B cell (primary cell): Measurements from ENCODE around the gene FOXP4. TPM values are rescaled to one million over a fixed set of nuclear protein-coding genes. Genes with fewer than 3 reads are reported as not detected.
A peak's percentile ranks its signal among the peaks of the same experiment; 100 is the strongest.

Experiments used
- ATAC-seq: fragments of 200-7000 bp; cut with Tn5 transposase; one replicate; pipeline ENCODE4 v1.10.0; 2021; ENCODE audit warnings: low read depth, mild to moderate bottlenecking, moderate number of reproducible peaks, moderate library complexity
- CTCF ChIA-PET: fragments of 350-600 bp; sonication (Branson Sonifier 250); formaldehyde crosslinking; loops from one replicate; lab custom pipeline; 2021; ENCODE audit warnings: antibody characterized with exemption, inconsistent platforms; lab: Charles Lee
- POLR2A ChIA-PET: fragments of 350-600 bp; sonication (Branson Sonifier 250); formaldehyde crosslinking; loops from one replicate; lab custom pipeline; 2021; ENCODE audit warnings: antibody characterized with exemption; lab: Charles Lee
- DNase-seq: peaks from one replicate; pipeline ENCODE4 v3.0.0; 2013
- H2AFZ ChIP-seq: 2 replicates; pipeline ENCODE4 v1.6.1; 2012; ENCODE audit warnings: mild to moderate bottlenecking, low read depth, low read length; ENCODE audit not compliant: insufficient read depth, poor library complexity, severe bottlenecking
- H3K27ac ChIP-seq, 2 donors: 1 replicate in 1 of 2; 2 replicates in 1 of 2; pipeline ENCODE4 v1.5.1; 2012 to 2013; ENCODE audit warnings: low read length in 2 of 2, mild to moderate bottlenecking in 2 of 2, moderate library complexity in 1 of 2
- H3K27me3 ChIP-seq, 4 experiments: fragments of 200-600 bp in 1 of 4; sonication (generic) in 1 of 4; replicated peaks in 1 of 4; 1 replicate in 2 of 4; 2 replicates in 2 of 4; pipeline versions ENCODE4 v1.6.1 to v1.7.0; 2013 to 2016; ENCODE audit warnings: low read length in 3 of 4, mild to moderate bottlenecking in 2 of 4, mixed read lengths in 1 of 4, moderate library complexity in 1 of 4; ENCODE audit not compliant: insufficient read depth in 4 of 4, control insufficient read depth in 3 of 4; ENCODE audit errors: control extremely low read depth in 1 of 4
- H3K36me3 ChIP-seq, 2 experiments: replicated peaks in 1 of 2; 1 replicate in 1 of 2; 2 replicates in 1 of 2; pipeline versions ENCODE4 v1.6.1 to v1.7.1; 2013; ENCODE audit warnings: low read length in 1 of 2; ENCODE audit not compliant: insufficient read depth in 2 of 2, control insufficient read depth in 1 of 2; ENCODE audit errors: control extremely low read depth in 1 of 2, extremely low read depth in 1 of 2
- H3K4me1 ChIP-seq, 2 donors: fragments of 200-600 bp in 1 of 2; sonication (generic) in 1 of 2; 1 replicate in 1 of 2; 2 replicates in 1 of 2; pipeline versions ENCODE4 v1.5.1 to v1.6.1; 2013 to 2017; ENCODE audit warnings: low read length in 2 of 2; ENCODE audit not compliant: control insufficient read depth in 2 of 2, insufficient read depth in 2 of 2
- H3K4me2 ChIP-seq: replicated peaks from 2 replicates; pipeline ENCODE3; 2012; ENCODE audit warnings: mild to moderate bottlenecking, low read depth, low read length; ENCODE audit not compliant: poor library complexity, severe bottlenecking
- H3K4me3 ChIP-seq, 5 experiments: fragments of 200-600 bp in 1 of 5; sonication (generic) in 1 of 5; 1 replicate in 3 of 5; 2 replicates in 2 of 5; pipeline versions ENCODE4 v1.5.1 to v1.7.0; 2011 to 2016; ENCODE audit warnings: low read length in 4 of 5, mild to moderate bottlenecking in 4 of 5, low read depth in 2 of 5, control low read depth in 1 of 5, moderate library complexity in 1 of 5; ENCODE audit not compliant: insufficient read depth in 1 of 5; ENCODE audit errors: control extremely low read depth in 1 of 5, extremely low read depth in 1 of 5
- H3K79me2 ChIP-seq: fragments of 200-600 bp; sonication (generic); one replicate; pipeline ENCODE4 v1.6.0; 2016; ENCODE audit warnings: low read length; ENCODE audit not compliant: control insufficient read depth, insufficient read depth
- H3K9ac ChIP-seq: fragments of 200-600 bp; sonication (generic); 2 replicates; pipeline ENCODE4 v1.6.1; 2017; ENCODE audit warnings: mild to moderate bottlenecking, low read length, moderate library complexity
- H3K9me3 ChIP-seq, 3 donors: one replicate each; pipeline versions ENCODE4 v1.6.1 to v1.7.1; 2013; ENCODE audit warnings: low read length in 2 of 3; ENCODE audit not compliant: control insufficient read depth in 2 of 3, insufficient read depth in 1 of 3; ENCODE audit errors: control extremely low read depth in 1 of 3
- H4K20me1 ChIP-seq: 2 replicates; pipeline ENCODE4 v1.6.0; 2012; ENCODE audit warnings: mild to moderate bottlenecking, low read length; ENCODE audit not compliant: insufficient read depth, control insufficient read depth, poor library complexity, severe bottlenecking
- H3K27ac Mint-ChIP-seq: one replicate; pipeline ENCODE4 v1.8.0; 2021; ENCODE audit warnings: mixed read lengths
- H3K27me3 Mint-ChIP-seq: one replicate; pipeline ENCODE4 v1.8.0; 2021; ENCODE audit warnings: mixed read lengths
- H3K4me1 Mint-ChIP-seq: one replicate; pipeline ENCODE4 v1.8.0; 2021; ENCODE audit warnings: mixed read lengths
- H3K4me3 Mint-ChIP-seq: one replicate; pipeline ENCODE4 v1.8.0; 2021; ENCODE audit warnings: mixed read lengths
- H3K9me3 Mint-ChIP-seq: one replicate; pipeline ENCODE4 v1.8.0; 2022; ENCODE audit warnings: mixed read lengths; ENCODE audit not compliant: insufficient read depth
- EZH2 ChIP-seq: IDR thresholded peaks from 2 replicates; pipeline ENCODE4 v1.6.1; 2012; ENCODE audit warnings: borderline replicate concordance, low read depth, mild to moderate bottlenecking, moderate library complexity, low read length; ENCODE audit not compliant: insufficient read depth, poor library complexity, severe bottlenecking
- WGBS: methylation state at CpG from one replicate; pipeline ENCODE4 v1.1.5; 2013; ENCODE audit warnings: missing lambda C conversion rate; ENCODE audit not compliant: insufficient coverage; 5-methylcytosine and 5-hydroxymethylcytosine counted together
- intact Hi-C: fragments of 100-400 bp; cut with micrococcal nuclease; formaldehyde crosslinking; loops from one replicate; pipeline ENCODE4 v1.10.0; 2022
- polyA plus RNA-seq: library from polyadenylated mRNA; depleted of rRNA; stranded (reverse); fragments of >200 nt; gene quantifications from 2 replicates; pipeline ENCODE4 v1.2.3, GENCODE V29; 2012
- total RNA-seq, 2 donors: library from RNA; stranded (reverse); fragments of 120-200 nt in 1 of 2; gene quantifications; 1 replicate in 1 of 2; 2 replicates in 1 of 2; pipeline versions ENCODE4 v1.2.3 to v1.2.4, GENCODE V29; 2013 to 2022
- TF ChIP-seq, protein P1 (sequence below): fragments of 200-600 bp; IDR thresholded peaks from one replicate; pipeline ENCODE4 v1.8.0; 2022; ENCODE audit warnings: antibody characterized with exemption, mild to moderate bottlenecking

FOXP4 gene
- total and polyA plus RNA-seq, 2 donors (not counting 1 experiment from before 2014, with no cell fraction given), result 17.0 to 38.7 TPM

DNA sequence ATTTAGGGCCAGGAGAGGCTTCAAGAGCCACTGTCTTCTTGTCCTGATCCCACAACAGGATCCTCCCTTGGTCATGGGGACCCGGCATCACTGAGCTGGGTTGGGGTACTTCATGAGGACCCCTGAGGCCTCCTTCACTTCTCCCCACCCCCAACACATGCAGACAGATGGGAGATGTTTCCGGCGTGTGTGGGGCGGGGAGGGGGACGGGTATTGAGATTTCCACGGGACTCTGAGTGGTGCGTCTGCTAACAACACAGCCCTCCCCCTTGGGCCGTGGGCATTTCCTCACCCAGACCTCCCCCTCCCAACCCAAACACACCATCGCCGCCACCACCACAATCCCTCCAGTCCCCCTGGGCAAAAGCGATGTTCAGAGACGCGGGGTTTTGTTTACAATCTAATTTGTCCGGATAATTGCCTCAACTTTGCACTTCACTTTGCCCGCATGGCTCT, 906 bp upstream of the FOXP4 start:
- ChIA-PET CTCF (interaction anchor here (1.2 to 2.7 kb wide), 3 partner anchors 15 to 120 kb away, joined by 3 to 11 read pairs (median 8); no protein-coding TSS in a partner anchor), POLR2A (no interaction called here)
- Mint-ChIP-seq H3K27me3 (no peaks in the 10 kb centered on the region), H3K9me3 (no peaks in the 10 kb centered on the region), H3K4me1 (peaks cover 30% of the 10 kb centered on the region), H3K27ac (peak overlapping the region; percentile 89), H3K4me3 (peak overlapping the region; percentile 93)
- TF ChIP-seq, protein P1, sequence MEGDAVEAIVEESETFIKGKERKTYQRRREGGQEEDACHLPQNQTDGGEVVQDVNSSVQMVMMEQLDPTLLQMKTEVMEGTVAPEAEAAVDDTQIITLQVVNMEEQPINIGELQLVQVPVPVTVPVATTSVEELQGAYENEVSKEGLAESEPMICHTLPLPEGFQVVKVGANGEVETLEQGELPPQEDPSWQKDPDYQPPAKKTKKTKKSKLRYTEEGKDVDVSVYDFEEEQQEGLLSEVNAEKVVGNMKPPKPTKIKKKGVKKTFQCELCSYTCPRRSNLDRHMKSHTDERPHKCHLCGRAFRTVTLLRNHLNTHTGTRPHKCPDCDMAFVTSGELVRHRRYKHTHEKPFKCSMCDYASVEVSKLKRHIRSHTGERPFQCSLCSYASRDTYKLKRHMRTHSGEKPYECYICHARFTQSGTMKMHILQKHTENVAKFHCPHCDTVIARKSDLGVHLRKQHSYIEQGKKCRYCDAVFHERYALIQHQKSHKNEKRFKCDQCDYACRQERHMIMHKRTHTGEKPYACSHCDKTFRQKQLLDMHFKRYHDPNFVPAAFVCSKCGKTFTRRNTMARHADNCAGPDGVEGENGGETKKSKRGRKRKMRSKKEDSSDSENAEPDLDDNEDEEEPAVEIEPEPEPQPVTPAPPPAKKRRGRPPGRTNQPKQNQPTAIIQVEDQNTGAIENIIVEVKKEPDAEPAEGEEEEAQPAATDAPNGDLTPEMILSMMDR, result no peak
- no peak for TF ChIP-seq EZH2
- Histone ChIP-seq H3K79me2 (peaks cover 35% of the 10 kb centered on the region), H3K36me3 (no peaks in the 10 kb centered on the region), H3K4me2 (peak overlapping the region; percentile 96), H3K27ac (peak overlapping the region; percentile 11 to 32), H3K4me1 (peaks cover 25 to 37% of the 10 kb centered on the region in 2 donors), H3K9me3 (no peaks in the 10 kb centered on the region), H3K27me3 (peaks cover 0 to 3% (median 0%) of the 10 kb centered on the region in 4 experiments), H2AFZ (peak overlapping the region; percentile 84), H4K20me1 (peaks cover 32% of the 10 kb centered on the region), H3K4me3 (peak overlapping the region in 4 of 5 experiments; percentile 55 to 74 (median 70)), H3K9ac (peak overlapping the region; percentile 73)
- no peak for DNase-seq
- intact Hi-C loops, result loop anchor here (5.0 kb wide), 3 partner anchors 162 to 507 kb away; partner anchors contain the start of genes NFYA, OARD1 and TAF8
- no peak for ATAC-seq
- 6% methylated on average over 9 of the region's 15 CpGs for WGBS

DNA sequence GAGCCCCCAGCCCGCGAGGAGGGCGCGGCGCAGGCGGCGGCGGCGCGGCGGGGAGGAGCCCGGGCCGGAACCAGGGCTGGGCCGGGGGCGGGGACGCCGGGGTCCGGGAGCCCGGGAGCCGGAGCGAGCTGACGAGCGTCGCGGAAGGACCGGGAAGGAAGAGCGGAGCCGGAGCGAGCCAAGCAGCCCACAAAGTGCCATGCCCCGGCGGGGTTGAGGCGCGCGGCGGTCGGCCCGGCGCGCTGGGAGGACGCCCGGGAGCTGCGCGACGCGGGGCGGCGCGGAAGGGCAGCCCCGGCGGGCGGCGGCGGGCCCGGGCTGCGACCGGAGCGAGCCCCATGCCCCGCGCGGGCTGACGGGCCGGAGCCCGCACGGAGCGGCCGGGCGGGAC, 289 bp downstream of the FOXP4 start:
- H3K27me3 ChIP-seq, result peaks cover 0 to 3% (median 0%) of the 10 kb centered on the region in 4 experiments
- peak overlapping the region in 4 of 5 experiments; percentile 65 to 75 (median 72) for H3K4me3 ChIP-seq
- ChIA-PET POLR2A (interaction anchor here (0.7 to 2.9 kb wide), 3 partner anchors 15 to 75 kb away, joined by 3 to 10 read pairs (median 4); no protein-coding TSS in a partner anchor), CTCF (interaction anchor here (0.9 to 1.3 kb wide), 2 partner anchors 14 to 122 kb away, joined by 3 to 4 read pairs; no protein-coding TSS in a partner anchor)
- WGBS, result under 1% methylated on average over 67 of the region's 67 CpGs
- no peak overlapping the region for H3K27ac ChIP-seq
- peak overlapping the region; percentile 77 for H3K9ac ChIP-seq
- no peaks in the 10 kb centered on the region for H3K9me3 ChIP-seq
- peaks cover 0 to 8% of the 10 kb centered on the region in 2 experiments for H3K36me3 ChIP-seq
- DNase-seq, result peak; percentile 80
- no peak overlapping the region for H2AFZ ChIP-seq
- Mint-ChIP-seq H3K27ac (no peak overlapping the region), H3K9me3 (no peaks in the 10 kb centered on the region), H3K4me3 (no peak overlapping the region), H3K4me1 (peaks cover 35% of the 10 kb centered on the region), H3K27me3 (no peaks in the 10 kb centered on the region)
- TF ChIP-seq, protein P1, result no peak
- no peak for TF ChIP-seq EZH2
- peaks cover 47% of the 10 kb centered on the region for H3K79me2 ChIP-seq
- intact Hi-C loops, result loop anchor here (1.0 to 5.0 kb wide), 9 partner anchors 14 to 506 kb away; partner anchors contain the start of genes NFYA, OARD1 and TAF8
- H3K4me2 ChIP-seq, result peak overlapping the region; percentile 96
- H4K20me1 ChIP-seq, result peaks cover 44% of the 10 kb centered on the region
- peaks cover 25 to 39% of the 10 kb centered on the region in 2 donors for H3K4me1 ChIP-seq
- peak; percentile 52 for ATAC-seq
